ENCODE data around the gene HMG20A. TPM values are rescaled to one million over a fixed set of nuclear protein-coding genes. Genes with fewer than 3 reads are reported as not detected.
A peak's percentile ranks its signal among the peaks of the same experiment; 100 is the strongest.

The HMG20A gene
- total RNA-seq, 1 experiment from 2014 or later: 60.2 TPM

DNA sequence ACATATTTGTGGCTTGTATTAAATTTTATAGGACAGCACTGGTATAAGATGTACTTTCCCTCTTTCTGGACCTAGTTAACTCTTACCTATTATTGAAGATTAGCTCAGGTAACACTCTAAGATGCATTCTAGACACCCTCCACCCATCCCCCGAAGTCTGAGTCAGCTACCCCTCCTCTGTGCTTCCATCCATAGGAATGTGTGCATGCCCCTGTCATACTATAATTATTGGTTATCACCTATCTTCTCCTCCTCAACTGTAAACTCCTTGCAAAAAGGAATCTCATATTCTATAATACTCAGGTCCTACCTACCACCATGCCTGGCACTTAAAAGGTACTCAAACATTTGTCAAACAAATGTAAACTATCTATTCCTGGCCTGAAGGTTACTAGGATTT, 3.7 kb upstream of the HMG20A start:
- no peak overlapping the region for H3K23ac ChIP-seq (ENCODE audit: insufficient read length, low read depth, low read length)
- no peak overlapping the region for H4K5ac ChIP-seq (ENCODE audit: insufficient read length, low read depth, low read length)
- no peak overlapping the region for H3K18ac ChIP-seq (ENCODE audit: insufficient read length, low read depth, low read length)
- peaks cover 0 to 3% of the 10 kb centered on the region in 2 experiments; a peak in 1 of 5 replicates for H3K9me3 Mint-ChIP-seq
- no peaks in the 10 kb centered on the region for H4K20me1 ChIP-seq (ENCODE audit: control insufficient read depth, insufficient read depth, insufficient read length)
- no peak overlapping the region for H2BK12ac ChIP-seq (ENCODE audit: insufficient read length, low read depth, low read length)
- no peak for DNase-seq
- H2BK20ac ChIP-seq (ENCODE audit: low read depth, low read length, poor library complexity, severe bottlenecking): no peak overlapping the region
- H3K27ac ChIP-seq (ENCODE audit: insufficient read length, low read depth, low read length): no peak overlapping the region
- no peak overlapping the region for H2BK15ac ChIP-seq (ENCODE audit: low read depth, low read length)
- peaks cover 12% of the 10 kb centered on the region; the same call in 1 of the 2 replicates for H3K4me1 ChIP-seq (ENCODE audit: insufficient read depth, low read length)
- no peak overlapping the region for H4K8ac ChIP-seq (replicated peaks; ENCODE audit: insufficient read length, low read depth, low read length)
- peaks cover 23 to 28% of the 10 kb centered on the region in 2 experiments for H3K4me1 Mint-ChIP-seq
- peaks cover 3% of the 10 kb centered on the region for H3K79me1 ChIP-seq (ENCODE audit: insufficient read depth, low read depth, low read length, poor library complexity, severe bottlenecking)
- no peak overlapping the region for H3K4ac ChIP-seq (ENCODE audit: low read depth, low read length)
- peaks cover 10% of the 10 kb centered on the region for H3K23me2 ChIP-seq (ENCODE audit: insufficient read length, low read depth, low read length, poor library complexity, severe bottlenecking)
- H3K9me3 ChIP-seq (ENCODE audit: control insufficient read depth, low read depth, low read length): no peaks in the 10 kb centered on the region
- TF ChIP-seq, protein P1, sequence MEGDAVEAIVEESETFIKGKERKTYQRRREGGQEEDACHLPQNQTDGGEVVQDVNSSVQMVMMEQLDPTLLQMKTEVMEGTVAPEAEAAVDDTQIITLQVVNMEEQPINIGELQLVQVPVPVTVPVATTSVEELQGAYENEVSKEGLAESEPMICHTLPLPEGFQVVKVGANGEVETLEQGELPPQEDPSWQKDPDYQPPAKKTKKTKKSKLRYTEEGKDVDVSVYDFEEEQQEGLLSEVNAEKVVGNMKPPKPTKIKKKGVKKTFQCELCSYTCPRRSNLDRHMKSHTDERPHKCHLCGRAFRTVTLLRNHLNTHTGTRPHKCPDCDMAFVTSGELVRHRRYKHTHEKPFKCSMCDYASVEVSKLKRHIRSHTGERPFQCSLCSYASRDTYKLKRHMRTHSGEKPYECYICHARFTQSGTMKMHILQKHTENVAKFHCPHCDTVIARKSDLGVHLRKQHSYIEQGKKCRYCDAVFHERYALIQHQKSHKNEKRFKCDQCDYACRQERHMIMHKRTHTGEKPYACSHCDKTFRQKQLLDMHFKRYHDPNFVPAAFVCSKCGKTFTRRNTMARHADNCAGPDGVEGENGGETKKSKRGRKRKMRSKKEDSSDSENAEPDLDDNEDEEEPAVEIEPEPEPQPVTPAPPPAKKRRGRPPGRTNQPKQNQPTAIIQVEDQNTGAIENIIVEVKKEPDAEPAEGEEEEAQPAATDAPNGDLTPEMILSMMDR (conservative IDR thresholded peaks at IDR 0.05): no peak
- H3K27me3 Mint-ChIP-seq (ENCODE audit: low read depth): peaks cover 18% of the 10 kb centered on the region
- H3K4me3 Mint-ChIP-seq: peak overlapping the region in 1 of 2 experiments; percentile 46; a peak in 2 of 5 replicates
- H3K27me3 ChIP-seq (ENCODE audit: insufficient read depth, low read length): no peaks in the 10 kb centered on the region
- no peak overlapping the region for H3T11ph ChIP-seq (ENCODE audit: low read length)
- no peak overlapping the region for H3K14ac ChIP-seq (ENCODE audit: insufficient read depth, low read length)
- no peak overlapping the region for H2BK120ac ChIP-seq (ENCODE audit: low read depth, low read length, poor library complexity, severe bottlenecking)
- H3K79me2 ChIP-seq (ENCODE audit: insufficient read depth, low read length): peaks cover 9% of the 10 kb centered on the region; the same call in 1 of the 2 replicates
- H2BK5ac ChIP-seq (ENCODE audit: insufficient read length, low read length): no peak overlapping the region
- WGBS (ENCODE audit: extremely low coverage, insufficient read length, low lambda C conversion rate): no CpG with 5 or more reads among the region's 1 CpG
- no peak overlapping the region for H4K91ac ChIP-seq (ENCODE audit: insufficient read length, low read depth, low read length)
- H3K36me3 Mint-ChIP-seq (ENCODE audit: insufficient read depth in 1 of 3, low read depth in 3 of 3): 0 out of 7 replicates have a peak, but pooled peaks cover 0 to 3% (median 0%) of the 10 kb centered on the region in 3 experiments
- H2AFZ ChIP-seq (ENCODE audit: low read length): no peak overlapping the region
- no peak overlapping the region for H3K27ac Mint-ChIP-seq
- H3K9ac ChIP-seq (ENCODE audit: extremely low read depth, insufficient read length, low read length): no peak overlapping the region
- no peak overlapping the region for H3K56ac ChIP-seq (ENCODE audit: insufficient read length, low read depth, low read length)
- H2AK5ac ChIP-seq (ENCODE audit: insufficient read length, low read length): no peak overlapping the region
- H3K4me2 ChIP-seq (ENCODE audit: insufficient read depth, insufficient read length, low read length): no peak overlapping the region

All from H9 (cell line).